Fibroblast of skin of right quadriceps (primary cell): Measurements from ENCODE around the gene FBXO24.
"Not testable (repeated sequence)": the region's sequence is repeated elsewhere in the genome, so short reads cannot be mapped to it uniquely, and the experiment has no call there.

Experiments
- DNase-seq: peaks from one replicate; pipeline ENCODE4 v3.0.0-alpha.2; 2013

FBXO24 gene

GRCh38 chr7:100586266-100587025, at the start of gene FBXO24:
Gene FBXO24 (plus strand): TSS chr7:100586328. CDS start chr7:100586626, 298 bp downstream.
- peak; percentile 100 for DNase-seq

- DNase-seq, result not testable (repeated sequence)
Observed at GRCh38 chr7:100536695-100537094, 49.4 kb upstream of the FBXO24 start.

GRCh38 chr7:100538348-100538653, 47.8 kb upstream of the FBXO24 start:
- no peak for DNase-seq

GRCh38 chr7:100538654-100539435, 47.3 kb upstream of the FBXO24 start, which contains the start of gene AGFG2:
Gene AGFG2 (plus strand): TSS chr7:100539203. CDS start chr7:100539347, 144 bp downstream.
- DNase-seq, result peak; percentile 100

- DNase-seq, result no peak
Observed at GRCh38 chr7:100539436-100540006, 46.6 kb upstream of the FBXO24 start.

GRCh38 chr7:100540073-100540723, 45.9 kb upstream of the FBXO24 start:
- no peak for DNase-seq

- DNase-seq, result not testable (repeated sequence)
Observed at GRCh38 chr7:100541309-100541708, 44.8 kb upstream of the FBXO24 start.

- no peak for DNase-seq
Observed at GRCh38 chr7:100543586-100543985, 42.5 kb upstream of the FBXO24 start.

GRCh38 chr7:100544386-100544785, 41.7 kb upstream of the FBXO24 start:
- no peak for DNase-seq

GRCh38 chr7:100544967-100545359, 41.2 kb upstream of the FBXO24 start:
- no peak for DNase-seq

- DNase-seq, result peak; percentile 93
Observed at GRCh38 chr7:100545360-100546128, 40.6 kb upstream of the FBXO24 start.

GRCh38 chr7:100546129-100546925, 39.8 kb upstream of the FBXO24 start:
- no peak for DNase-seq

GRCh38 chr7:100546926-100547800, 39.0 kb upstream of the FBXO24 start:
- no peak for DNase-seq

GRCh38 chr7:100547872-100548271, 38.3 kb upstream of the FBXO24 start:
- DNase-seq, result no peak

GRCh38 chr7:100548446-100548845, 37.7 kb upstream of the FBXO24 start:
- DNase-seq, result peak; percentile 57

GRCh38 chr7:100552532-100552931, 33.6 kb upstream of the FBXO24 start:
- no peak for DNase-seq

GRCh38 chr7:100553032-100553431, 33.1 kb upstream of the FBXO24 start:
- no peak for DNase-seq

- no peak for DNase-seq
Observed at GRCh38 chr7:100555701-100556100, 30.4 kb upstream of the FBXO24 start.

- DNase-seq, result no peak
Observed at GRCh38 chr7:100556541-100556940, 29.6 kb upstream of the FBXO24 start.

- DNase-seq, result no peak
Observed at GRCh38 chr7:100559127-100559526, 27.0 kb upstream of the FBXO24 start.
